Measurements from ENCODE around the gene MRPS15.

The MRPS15 gene

DNA sequence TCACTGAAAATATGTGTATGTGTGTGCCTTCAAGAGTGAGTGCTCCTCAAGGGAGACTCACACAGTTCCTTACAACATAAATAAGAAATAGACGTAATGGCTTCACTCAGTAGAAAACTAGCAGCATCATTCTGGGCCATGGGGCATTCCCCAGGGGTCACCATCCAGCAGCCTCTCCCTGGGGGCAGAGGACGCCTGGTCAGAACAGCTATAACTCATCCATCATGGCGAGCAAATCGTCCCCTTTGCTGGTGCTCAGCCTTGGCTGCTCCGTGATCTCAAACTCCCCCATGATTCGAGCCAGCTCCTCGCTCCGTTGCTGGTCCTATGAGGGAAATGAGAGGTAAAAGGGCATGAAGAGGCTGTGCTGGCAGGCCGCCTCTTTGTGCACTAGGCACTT, 46.3 kb downstream of the MRPS15 start:
- DNase-seq = no peak

DNA sequence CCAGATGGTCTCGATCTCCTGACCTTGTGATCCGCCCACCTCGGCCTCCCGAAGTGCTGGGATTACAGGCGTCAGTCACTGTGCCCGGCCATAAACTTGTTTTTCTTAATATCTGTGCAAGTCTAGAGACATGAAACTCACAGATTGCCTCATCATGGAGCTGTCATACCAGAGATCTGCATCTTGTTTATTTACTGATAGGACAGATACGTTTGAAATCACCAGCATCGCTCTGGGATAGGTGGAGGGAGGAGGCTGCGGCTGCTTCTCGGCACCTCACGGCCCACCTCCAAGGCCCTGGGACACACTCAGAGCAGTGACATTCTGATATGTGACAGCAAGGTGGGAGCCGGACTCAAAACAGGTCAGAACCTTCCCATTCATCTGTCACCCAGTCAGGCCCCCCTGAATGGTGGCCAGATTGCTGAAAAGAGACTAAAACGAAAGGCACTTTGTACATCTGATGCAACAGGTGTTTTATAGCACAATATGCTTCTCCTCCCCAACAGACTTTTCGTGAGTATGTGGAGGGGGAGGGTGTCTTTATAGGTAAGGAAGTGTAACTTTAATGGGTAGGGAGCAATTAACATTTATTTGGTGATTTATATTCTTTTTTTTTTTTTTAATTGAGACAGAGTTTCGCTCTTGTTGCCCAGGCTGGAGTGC, 48.4 kb downstream of the MRPS15 start:
- DNase-seq = no peak

DNA sequence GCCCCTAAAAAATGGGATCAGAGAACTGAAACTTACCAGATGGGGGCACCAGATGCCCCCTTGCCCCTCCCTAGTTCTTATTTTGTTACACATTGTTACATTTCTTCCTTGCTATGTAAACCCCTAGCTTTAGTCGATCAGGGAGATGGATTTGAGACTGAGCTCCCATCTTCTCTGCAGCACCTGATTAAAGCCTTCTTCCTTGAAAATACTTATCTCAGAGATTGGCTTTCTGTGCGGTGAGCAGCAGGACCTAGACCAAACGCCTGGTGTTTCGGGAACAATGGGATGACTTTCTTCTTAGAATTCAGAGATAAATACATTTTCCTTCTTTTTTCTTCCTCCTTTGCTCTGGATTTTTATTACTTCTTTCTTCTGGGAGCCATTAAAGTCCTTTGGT, 49.8 kb downstream of the MRPS15 start:
- DNase-seq = no peak

DNA sequence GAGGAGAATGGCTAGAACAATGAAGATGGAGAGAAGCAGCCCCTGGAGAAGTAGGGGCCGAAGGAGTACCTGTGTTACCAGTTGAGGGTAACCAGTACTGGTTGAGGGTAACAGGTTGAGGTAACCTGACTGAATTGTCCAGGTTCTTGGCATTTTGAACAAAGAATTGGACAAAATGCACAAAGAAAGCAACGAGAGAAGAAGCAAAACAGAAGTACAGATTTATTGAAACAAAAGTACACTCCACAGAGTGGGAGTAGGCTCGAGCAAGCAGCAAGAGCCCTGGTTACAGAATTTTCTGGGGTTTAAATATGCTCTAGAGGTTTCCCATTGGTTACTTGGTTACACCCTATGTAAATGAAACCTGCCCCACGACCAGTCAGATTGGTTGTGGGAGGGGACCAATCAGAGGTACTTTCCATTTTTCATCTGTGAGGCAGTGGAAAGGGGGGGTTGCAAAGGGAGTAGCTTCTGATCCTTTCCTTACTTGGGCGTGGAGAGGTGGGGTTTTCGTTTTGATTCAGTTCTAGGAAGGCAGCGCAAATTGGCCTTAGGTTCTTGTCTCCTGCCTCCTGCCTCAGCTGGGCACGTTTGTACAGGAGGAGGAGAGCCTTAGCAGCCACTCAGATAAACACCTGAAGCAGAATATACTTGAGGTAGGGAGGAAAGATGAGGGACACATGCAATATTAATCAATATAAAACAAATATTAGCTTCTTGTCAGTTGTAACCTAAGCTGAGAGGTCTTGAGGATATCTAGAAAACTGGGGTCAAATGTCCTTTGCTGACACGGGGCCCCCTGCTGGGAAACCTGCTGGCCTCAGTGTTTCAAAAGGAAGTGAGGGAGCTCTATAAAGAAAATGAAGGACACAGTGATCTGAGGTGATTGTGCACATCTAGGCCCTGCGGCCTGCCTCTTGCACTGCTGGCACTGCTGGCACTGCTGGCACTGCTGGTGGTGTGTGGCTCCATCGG, 52.2 kb downstream of the MRPS15 start:
- no peak for DNase-seq

DNA sequence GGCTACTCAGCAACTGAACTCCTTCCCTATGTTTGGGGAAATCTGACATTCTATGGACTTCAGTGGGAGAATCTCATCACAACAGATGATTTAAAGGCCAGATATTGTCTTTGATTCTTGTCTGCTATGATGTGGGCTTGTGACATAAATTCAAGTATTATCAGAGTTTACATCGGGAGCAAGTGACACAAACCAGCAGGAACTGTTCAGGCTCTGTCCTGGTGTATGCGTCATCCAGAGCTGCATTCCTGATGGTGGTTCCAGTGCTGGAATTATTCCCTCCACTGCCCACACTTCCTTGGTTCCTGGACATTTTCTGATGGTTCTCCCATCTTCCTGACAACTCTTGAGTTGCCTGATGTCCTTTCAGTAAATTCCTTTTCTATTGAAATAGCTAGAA, 55.7 kb downstream of the MRPS15 start:
- DNase-seq = no peak

DNA sequence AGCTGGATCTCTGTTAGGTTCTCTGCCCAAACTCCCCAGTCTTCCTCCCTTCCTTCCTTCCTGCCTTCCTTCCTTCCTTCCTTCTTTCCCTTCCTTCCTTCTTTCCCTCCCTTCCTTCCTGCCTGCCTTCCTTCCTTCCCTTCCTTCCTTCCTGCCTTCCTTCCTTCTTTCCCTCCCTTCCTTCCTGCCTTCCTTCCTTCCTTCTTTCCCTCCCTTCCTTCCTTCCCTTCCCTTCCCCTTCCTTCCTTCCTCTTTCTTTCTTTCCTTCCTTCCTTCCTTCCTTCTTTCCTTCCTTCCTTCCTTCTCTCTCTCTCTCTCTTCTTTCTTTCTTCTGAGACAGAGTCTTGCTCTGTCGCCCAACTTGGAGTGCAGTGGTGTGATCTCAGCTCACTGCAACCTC, 57.7 kb downstream of the MRPS15 start:
- no peak for DNase-seq
